NCI-H2171 (cell line): ENCODE data around the gene ZDHHC20.
"Not testable (repeated sequence)": the region's sequence is repeated elsewhere in the genome, so short reads cannot be mapped to it uniquely, and the experiment has no call there.

ENCODE experiments used
- DNase-seq: peaks from one replicate; lab custom pipeline; 2025; lab: John Stamatoyannopoulos, UW

ZDHHC20 gene

DNA sequence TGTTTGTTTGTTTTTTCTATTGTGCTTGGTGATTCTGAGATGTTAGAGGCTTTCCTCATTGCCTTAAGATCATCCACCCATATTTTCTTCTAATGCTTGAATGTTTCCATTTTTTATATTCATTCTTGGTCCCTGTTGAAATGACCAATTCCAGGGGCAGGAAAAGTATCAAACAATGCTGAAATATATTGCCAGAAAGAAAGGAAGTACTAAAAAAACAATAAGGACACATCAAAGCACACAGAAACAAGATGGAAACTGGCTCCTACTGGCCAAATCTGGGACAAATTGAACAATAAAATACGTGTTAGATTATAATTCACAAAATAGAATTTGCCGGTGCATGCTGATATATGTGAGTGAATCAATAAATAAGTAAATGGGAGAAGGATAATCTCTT, 23.9 kb downstream of the ZDHHC20 start:
- no peak for DNase-seq

GRCh38 chr13:21434588-21434987, 24.5 kb downstream of the ZDHHC20 start:
- no peak for DNase-seq

DNA sequence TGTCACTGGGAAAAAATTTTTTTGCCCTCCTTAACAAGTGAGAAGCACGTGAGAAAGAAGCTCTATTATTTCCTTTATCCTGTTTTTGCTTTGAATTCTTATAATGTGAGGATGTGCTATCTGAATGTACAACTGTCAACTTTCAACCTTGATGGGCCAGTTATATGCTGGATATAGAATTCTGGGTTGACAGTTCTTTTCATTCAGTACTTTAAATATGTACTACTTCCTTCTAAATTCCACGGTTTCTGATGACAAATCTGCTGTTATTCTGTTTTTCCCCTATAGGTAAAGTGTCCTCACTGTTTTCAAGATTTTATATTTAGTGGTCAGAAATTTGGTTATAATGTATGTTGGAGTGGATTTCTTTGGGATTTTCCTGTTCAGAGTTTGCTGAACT, 29.9 kb downstream of the ZDHHC20 start:
- no peak for DNase-seq

DNA sequence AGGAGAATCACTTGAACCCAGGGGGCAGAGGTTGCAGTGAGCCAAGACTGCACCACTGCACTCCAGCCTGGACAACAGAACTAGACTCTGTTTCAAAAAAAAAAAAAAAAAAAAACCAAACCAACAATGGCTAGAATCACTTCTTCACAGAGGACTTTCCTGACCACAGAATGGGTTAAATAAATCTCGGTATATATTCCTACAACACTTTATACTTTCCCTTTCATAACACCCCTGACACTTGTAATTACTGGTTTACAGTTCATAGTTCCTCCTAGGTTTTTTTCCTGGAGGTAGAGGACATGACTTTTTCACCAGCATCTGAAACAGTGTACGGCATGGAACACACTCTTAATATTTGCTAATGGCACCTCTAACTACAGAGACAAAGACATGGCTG, 31.4 kb downstream of the ZDHHC20 start:
- DNase-seq = no peak

- DNase-seq = no peak
Observed at GRCh38 chr13:21426238-21426637, 32.9 kb downstream of the ZDHHC20 start.

- no peak for DNase-seq
Observed at GRCh38 chr13:21420706-21421105, 38.4 kb downstream of the ZDHHC20 start.

- DNase-seq = no peak
Observed at GRCh38 chr13:21413013-21413412, 46.1 kb downstream of the ZDHHC20 start.

DNA sequence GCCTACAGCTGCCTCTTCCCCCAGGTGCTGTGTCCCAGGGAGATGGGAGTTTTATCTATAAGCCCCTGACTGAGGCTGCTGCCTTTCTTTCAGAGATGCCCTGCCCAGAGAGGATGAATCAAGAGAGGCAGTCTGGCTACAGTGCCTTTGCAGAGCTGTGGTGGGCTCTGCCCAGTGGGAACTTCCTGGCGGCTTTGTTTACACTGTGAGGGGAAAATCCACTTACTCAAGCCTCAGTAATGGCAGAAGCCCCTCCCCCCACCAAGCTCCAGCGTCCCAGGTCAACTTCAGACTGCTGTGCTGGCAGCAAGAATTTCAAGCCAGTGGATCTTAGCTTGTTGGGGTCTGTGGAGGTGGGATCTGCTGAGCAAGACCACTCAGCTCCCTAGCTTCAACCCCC, 48.6 kb downstream of the ZDHHC20 start:
- not testable (repeated sequence) for DNase-seq

GRCh38 chr13:21405309-21405708, 53.8 kb downstream of the ZDHHC20 start:
- no peak for DNase-seq

DNA sequence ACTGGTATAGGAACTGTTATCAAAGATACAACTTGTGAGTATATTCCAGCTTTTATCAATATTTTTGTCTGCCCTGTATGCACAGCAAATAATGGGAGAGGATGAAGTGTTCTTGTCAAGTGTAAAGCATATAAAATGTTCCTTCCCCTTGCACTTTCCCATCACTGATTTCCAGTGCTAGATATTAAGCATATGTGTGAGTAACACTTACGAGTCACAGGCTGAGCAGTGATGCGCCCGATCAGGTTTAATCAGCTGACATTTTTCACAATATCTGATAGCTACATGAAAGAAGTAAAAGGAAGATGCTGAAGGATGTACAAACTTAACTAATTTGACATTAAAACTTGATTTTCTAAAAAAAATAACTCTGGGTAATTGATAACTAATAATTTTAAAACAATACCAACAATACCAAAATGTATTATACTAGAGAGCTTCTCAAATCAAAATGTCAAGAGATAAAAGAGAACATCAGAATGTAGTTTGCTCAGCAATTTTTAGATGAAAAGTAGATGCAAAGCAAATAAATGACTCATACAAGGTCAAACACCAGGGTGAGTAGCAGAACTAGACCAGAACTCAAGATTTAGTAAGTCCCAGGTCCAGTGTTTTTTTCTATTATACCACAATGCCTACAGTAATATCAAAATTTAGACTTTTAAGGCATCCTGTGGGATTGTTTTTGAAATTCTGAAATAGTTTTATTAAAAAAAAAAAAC, 56.4 kb downstream of the ZDHHC20 start:
- no peak for DNase-seq

- no peak for DNase-seq
Observed at GRCh38 chr13:21399741-21400140, 59.4 kb downstream of the ZDHHC20 start.

GRCh38 chr13:21395953-21396352, 63.1 kb downstream of the ZDHHC20 start:
- no peak for DNase-seq

DNA sequence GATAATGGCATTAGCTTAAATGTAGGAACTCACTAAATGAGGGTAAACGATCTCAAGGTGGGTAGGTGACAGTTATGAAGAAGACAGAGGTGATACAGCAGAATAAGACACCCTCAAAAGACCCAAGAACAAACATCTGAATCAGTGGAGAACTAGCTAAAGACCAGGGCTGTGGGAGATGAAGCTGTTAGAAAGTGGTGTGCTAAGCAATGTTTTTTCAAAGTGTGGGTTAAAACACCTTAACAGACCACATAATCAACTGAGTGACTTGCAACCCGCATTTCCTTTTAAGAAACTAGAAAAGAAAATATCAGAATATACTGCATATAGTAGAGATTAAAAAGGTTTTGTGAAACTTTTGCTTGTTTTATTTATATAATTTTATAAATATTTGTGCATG, 70.0 kb downstream of the ZDHHC20 start:
- DNase-seq = no peak

DNA sequence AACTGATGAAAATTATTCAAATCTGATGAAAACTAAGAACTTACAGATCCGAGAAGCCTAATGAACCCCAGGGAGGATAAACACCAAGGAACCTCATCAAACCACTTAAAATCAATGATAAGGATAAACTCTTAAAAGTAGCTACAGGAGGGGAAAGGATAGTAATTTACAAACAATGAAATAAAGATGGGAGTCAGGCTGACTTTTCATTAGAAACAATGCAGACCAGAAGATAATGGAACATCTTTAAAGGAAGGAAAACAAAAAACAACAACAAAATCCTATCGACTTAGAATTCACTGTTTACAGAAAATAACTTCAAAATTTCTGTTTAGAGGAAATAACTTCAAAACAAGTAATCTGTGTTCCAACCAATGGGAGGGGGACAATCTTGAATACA, 73.4 kb downstream of the ZDHHC20 start:
- DNase-seq = no peak

DNA sequence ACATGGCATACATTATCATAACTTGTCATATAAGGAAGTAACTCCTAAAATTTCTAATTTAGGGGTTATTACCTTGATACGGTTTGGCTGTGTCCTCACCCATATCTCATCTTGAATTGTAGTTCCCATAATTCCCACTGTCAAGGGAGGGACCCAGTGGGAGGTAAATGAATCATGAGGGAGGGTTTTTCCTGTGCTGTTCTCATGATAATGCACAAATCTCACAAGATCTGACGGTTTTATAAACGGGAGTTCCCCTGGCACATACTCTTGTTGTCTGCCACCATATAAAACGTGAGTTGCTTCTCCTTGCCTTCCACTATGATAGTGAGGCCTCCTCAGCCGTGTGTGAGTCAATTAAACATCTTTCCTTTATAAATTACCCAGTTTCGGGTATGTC, 76.0 kb downstream of the ZDHHC20 start:
- DNase-seq = no peak

DNA sequence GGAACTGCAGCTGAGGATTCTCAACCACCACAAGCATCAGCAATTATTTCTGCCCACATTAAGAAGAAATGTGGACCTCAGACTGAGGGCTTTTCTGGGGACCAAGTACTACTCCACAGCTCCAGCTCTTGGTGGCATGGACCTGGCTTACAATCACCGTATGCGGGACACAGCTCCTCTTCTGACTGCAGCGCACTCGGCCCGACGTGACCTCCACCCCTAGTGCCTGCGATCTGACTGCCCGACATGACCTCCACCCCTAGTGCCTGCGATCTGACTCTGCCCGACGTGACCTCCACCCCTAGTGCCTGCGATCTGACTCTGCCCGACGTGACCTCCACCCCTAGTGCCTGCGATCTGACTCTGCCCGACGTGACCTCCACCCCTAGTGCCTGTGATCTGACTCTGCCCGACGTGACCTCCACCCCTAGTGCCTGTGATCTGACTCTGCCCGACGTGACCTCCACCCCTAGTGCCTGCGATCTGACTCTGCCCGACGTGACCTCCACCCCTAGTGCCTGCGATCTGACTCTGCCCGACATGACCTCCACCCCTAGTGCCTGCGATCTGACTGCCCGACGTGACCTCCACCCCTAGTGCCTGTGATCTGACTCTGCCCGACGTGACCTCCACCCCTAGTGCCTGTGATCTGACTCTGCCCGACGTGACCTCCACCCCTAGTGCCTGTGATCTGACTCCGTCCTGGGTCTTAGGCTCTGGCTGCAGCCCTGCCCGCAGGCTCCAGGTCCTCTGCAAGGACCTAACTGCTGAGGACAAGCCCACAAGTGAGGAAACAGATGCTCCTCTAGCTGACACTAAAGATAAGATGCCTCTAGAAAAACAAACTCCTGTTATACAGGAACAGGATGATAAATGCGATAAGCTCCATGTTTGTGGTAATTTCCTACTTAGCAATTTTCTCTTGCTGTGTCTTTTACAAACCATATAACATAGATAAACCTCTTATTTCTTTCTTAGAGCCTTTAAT, 81.8 kb downstream of the ZDHHC20 start:
- not testable (repeated sequence) for DNase-seq

GRCh38 chr13:21372530-21372929, 86.6 kb downstream of the ZDHHC20 start:
- DNase-seq = no peak

DNA sequence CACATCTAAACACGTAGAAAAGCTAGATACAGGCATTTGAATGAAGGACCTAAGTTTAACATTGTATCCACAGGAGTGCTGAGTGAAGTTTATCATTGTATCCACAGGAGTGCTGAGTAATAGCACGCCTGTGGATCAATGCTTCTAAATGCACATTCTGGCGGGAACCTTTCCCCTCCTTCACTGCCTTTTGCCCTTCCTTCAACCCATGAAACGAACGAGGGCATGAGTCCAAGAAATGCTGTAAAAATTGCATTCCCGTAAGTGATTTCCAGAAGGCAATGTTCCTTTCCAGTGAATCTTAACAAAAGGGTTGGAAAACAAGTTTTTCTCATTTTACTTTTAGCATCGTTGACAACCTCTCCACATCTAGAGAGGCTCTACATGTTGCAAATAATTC, 88.1 kb downstream of the ZDHHC20 start:
- no peak for DNase-seq

- no peak for DNase-seq
Observed at GRCh38 chr13:21365574-21365973, 93.5 kb downstream of the ZDHHC20 start.

DNA sequence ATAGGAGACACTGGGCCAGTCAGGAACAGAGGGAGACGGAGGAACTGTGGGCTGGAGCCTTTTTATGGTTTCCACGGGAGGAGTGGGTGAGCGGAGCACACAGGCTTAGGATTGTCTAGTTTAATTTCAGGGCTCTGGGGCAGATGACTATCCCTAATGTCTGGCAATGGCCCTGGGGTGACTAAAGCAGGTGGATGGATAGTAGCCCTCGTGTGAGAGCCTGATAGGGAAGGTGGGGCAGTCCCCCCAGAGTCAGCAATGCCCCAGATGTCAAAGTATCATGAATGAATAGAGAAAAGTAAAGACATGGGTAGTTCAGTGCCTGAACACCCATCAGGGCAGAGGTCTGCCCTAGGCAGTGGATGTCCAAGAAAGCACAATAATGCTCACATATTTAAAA, 94.2 kb downstream of the ZDHHC20 start:
- DNase-seq = no peak

DNA sequence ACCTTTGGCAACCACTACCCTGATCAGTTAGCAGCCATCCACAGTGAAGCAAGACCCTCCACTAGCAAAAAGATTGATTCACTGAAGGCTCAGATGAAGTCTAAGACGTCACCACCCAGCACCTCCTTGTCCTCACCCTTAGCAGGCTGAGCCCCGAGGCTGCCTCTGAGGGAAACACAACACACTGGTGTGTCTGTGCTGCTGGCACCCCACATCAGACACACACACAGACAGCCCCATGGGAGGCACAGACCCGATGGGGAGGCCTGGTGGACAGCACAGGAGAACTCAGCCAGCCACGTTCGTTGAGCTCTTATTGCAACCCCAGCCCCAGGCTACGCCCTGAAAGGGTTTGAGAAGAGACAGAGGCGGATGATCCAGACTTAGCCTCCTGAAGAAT, 94.7 kb downstream of the ZDHHC20 start:
- DNase-seq = no peak

- DNase-seq = no peak
Observed at GRCh38 chr13:21362741-21363140, 96.4 kb downstream of the ZDHHC20 start.

GRCh38 chr13:21361706-21362105, 97.4 kb downstream of the ZDHHC20 start:
- no peak for DNase-seq
